ENCODE results near the gene TMEM89. TPM values are rescaled to one million over a fixed set of nuclear protein-coding genes. Genes with fewer than 3 reads are reported as not detected.

TMEM89 gene
- total and polyA plus RNA-seq, 2 of the 4 experiments (the other 2 are of a cell fraction) = 0.15 TPM; not detected in 1

DNA sequence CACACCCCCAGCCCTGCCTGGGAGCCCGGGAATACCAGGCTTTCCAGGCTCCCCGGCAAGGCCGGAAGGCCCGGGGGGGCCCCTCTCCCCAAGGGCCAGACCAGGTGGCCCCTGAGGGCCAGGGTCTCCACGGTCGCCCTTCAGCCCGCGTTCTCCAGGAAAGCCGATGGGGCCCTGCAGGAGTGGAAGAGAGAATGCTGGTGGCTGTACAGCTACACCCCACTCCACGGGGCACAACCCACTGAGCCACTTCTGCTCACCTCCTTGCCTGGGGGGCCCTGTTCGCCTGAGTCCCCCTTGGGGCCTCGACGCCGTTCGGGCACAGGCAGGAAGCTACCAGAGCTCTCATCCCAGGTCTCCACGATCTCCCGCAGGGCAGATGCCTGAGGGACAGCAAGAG, 46.2 kb downstream of the TMEM89 start:
- Histone ChIP-seq H3K27ac (ENCODE audit: insufficient read depth, low read length) (no peak overlapping the region), H3K4me1 (ENCODE audit: control insufficient read depth, insufficient read depth, low read length) (no peaks in the 10 kb centered on the region), H3K9me1 (ENCODE audit: insufficient read depth, low read length) (peaks cover 11% of the 10 kb centered on the region), H2AK9ac (replicated peaks; ENCODE audit: low read depth, low read length, poor library complexity) (no peak overlapping the region), H4K20me1 (ENCODE audit: insufficient read depth, low read length) (peaks cover 6% of the 10 kb centered on the region; the same call in 1 of the 2 replicates), H3K27me3 (ENCODE audit: control insufficient read depth, insufficient read depth, low read length) (no peaks in the 10 kb centered on the region), H3K9ac (ENCODE audit: low read depth, low read length) (no peak overlapping the region), H3K14ac (replicated peaks; ENCODE audit: low read depth, low read length) (no peak overlapping the region), H3K36me3 (ENCODE audit: control insufficient read depth, insufficient read depth, low read length) (peaks cover 83% of the 10 kb centered on the region), H3K4me3 (ENCODE audit: insufficient read depth, low read depth, low read length) (no peak overlapping the region), H2BK120ac (ENCODE audit: low read depth, low read length) (no peak overlapping the region), H2BK20ac (ENCODE audit: low read depth, low read length) (no peak overlapping the region), H3K4me2 (ENCODE audit: low read depth, low read length) (no peak overlapping the region), H3K4ac (ENCODE audit: low read depth, low read length) (no peak overlapping the region), H3K9me3 (ENCODE audit: control insufficient read depth, insufficient read depth, low read length) (no peaks in the 10 kb centered on the region), H3K79me1 (ENCODE audit: low read depth in 1 of 2, low read length in 2 of 2) (peaks cover 4 to 12% of the 10 kb centered on the region in 2 experiments; a peak in 2 of 4 replicates), H3K56ac (ENCODE audit: extremely low read depth, insufficient read depth, low read length) (no peak overlapping the region), H2AFZ (replicated peaks; ENCODE audit: low read length, poor library complexity) (no peak overlapping the region), H3K18ac (ENCODE audit: low read depth, low read length) (no peak overlapping the region), H4K8ac (ENCODE audit: low read depth in 2 of 2, low read length in 2 of 2) (no peak overlapping the region), H4K5ac (ENCODE audit: low read depth, low read length) (no peak overlapping the region), H4K91ac (ENCODE audit: insufficient read depth, low read depth, low read length) (no peak overlapping the region), H2AK5ac (ENCODE audit: low read depth, low read length) (no peak overlapping the region), H2BK15ac (ENCODE audit: low read depth, low read length) (no peak overlapping the region), H3K23ac (ENCODE audit: low read depth, low read length) (no peak overlapping the region), H2BK5ac (ENCODE audit: low read depth, low read length, poor library complexity, severe bottlenecking) (no peak overlapping the region)
- dilution Hi-C loops (cut with HindIII; ENCODE audit: low sequenced_read_pairs, unreplicated experiment) = no loop called here
- no peak for ATAC-seq (ENCODE audit: low read depth)
- WGBS, 2 experiments (ENCODE audit: extremely low coverage in 2 of 2, insufficient read length in 1 of 2) = 80% methylated on average over 6 of the region's 17 CpGs; no CpG with 5 or more reads in 1 of the 2 experiments
- POLR2A ChIA-PET (ENCODE audit: unreplicated experiment) = no interaction called here
- intact Hi-C loops (cut with micrococcal nuclease) = no loop called here
- BruUV-seq (replicated peaks) = no TSS peak
- TF ChIP-seq FOS (IDR thresholded peaks at IDR 0.05; ENCODE audit: low read depth, low read length) (no peak), NFE2L2 (IDR thresholded peaks at IDR 0.05; ENCODE audit: low read depth, low read length) (no peak), MAFK (IDR thresholded peaks at IDR 0.05; ENCODE audit: low read depth, low read length) (no peak), CHD1 (IDR thresholded peaks at IDR 0.05; ENCODE audit: low read depth, low read length) (no peak), SMC3 (IDR thresholded peaks at IDR 0.05; ENCODE audit: low read depth, low read length) (no peak), MAZ (IDR thresholded peaks at IDR 0.05; ENCODE audit: borderline replicate concordance, low read depth, low read length) (no peak), CEBPB (IDR thresholded peaks at IDR 0.05; ENCODE audit: low read depth, low read length) (no peak), RAD21 (IDR thresholded peaks at IDR 0.05; ENCODE audit: low read length) (no peak), CTCF (conservative IDR thresholded peaks at IDR 0.05; ENCODE audit: low read depth, low read length) (no peak), MXI1 (IDR thresholded peaks at IDR 0.05; ENCODE audit: borderline replicate concordance, low read depth, low read length) (no peak), ELK1 (IDR thresholded peaks at IDR 0.05; ENCODE audit: borderline replicate concordance, low read depth, low read length) (no peak), RFX5 (IDR thresholded peaks at IDR 0.05; ENCODE audit: low read depth, low read length) (no peak), USF2 (IDR thresholded peaks at IDR 0.05; ENCODE audit: low read depth, low read length) (no peak), BHLHE40 (IDR thresholded peaks at IDR 0.05; ENCODE audit: low read depth, low read length) (no peak)
- in situ Hi-C loops (cut with MboI; ENCODE audit: low sequenced_read_pairs) = no loop called here
- no peak for DNase-seq
- CTCF ChIA-PET = no interaction called here
